GM12878 (cell line): ENCODE results near the gene MLN. TPM values are rescaled to one million over a fixed set of nuclear protein-coding genes. Genes with fewer than 3 reads are reported as not detected.

ENCODE experiments used
- ATAC-seq: fragments of 200-7000 bp; cut with Tn5 transposase; 3 replicates; pipeline ENCODE4 v1.9.1; 2020; ENCODE audit warnings: mild to moderate bottlenecking, moderate library complexity
- BruUV-seq: library from RNA; stranded (reverse); fragments of 400-500 nt; replicated peaks from 2 replicates; lab custom pipeline; 2021; lab: Mats Ljungman, UMichigan
- CTCF ChIA-PET: fragments of 300-600 bp; sonication (Branson Sonifier 250); formaldehyde crosslinking; extraction: SDS; loops from one replicate; lab custom pipeline; 2021; ENCODE audit warnings: inconsistent platforms; lab: Yijun Ruan, JAX
- POLR2A ChIA-PET: fragments of 350-600 bp; formaldehyde crosslinking; extraction: SDS; loops from one replicate; lab custom pipeline; 2021; ENCODE audit warnings: inconsistent platforms; lab: Charles Lee
- RAD21 ChIA-PET: fragments of 300-600 bp; sonication (Branson Sonifier 250); formaldehyde crosslinking; loops from one replicate; lab custom pipeline; 2023; ENCODE audit warnings: antibody characterized with exemption; ENCODE audit not compliant: unreplicated experiment; lab: Charles Lee
- SMC1A ChIA-PET: fragments of 300-600 bp; sonication (Branson Sonifier 250); formaldehyde crosslinking; loops from one replicate; lab custom pipeline; 2023; ENCODE audit not compliant: unreplicated experiment, uncharacterized antibody; lab: Charles Lee
- DNase-seq: peaks from one replicate; pipeline ENCODE4 v3.0.0-alpha.2; 2011; ENCODE audit warnings: low read depth, low spot score
- FAIRE-seq: peaks from 3 replicates; lab custom pipeline; 2011; peaks lifted over from hg19 to GRCh38; lab: Jason Lieb, UNC
- H2AFZ ChIP-seq: 2 replicates; pipeline ENCODE4 v1.6.0; 2011; ENCODE audit warnings: low read depth, low read length, control low read depth; ENCODE audit not compliant: control insufficient read depth
- H3K27ac ChIP-seq: 2 replicates; pipeline ENCODE4 v1.5.1; 2011; ENCODE audit warnings: control low read depth; ENCODE audit not compliant: control insufficient read depth, insufficient read depth
- H3K27me3 ChIP-seq, 2 experiments: replicated peaks in 1 of 2; 2 replicates each; pipeline versions ENCODE4 v1.6.0 to v1.6.1; 2011; ENCODE audit warnings: low read length in 1 of 2; ENCODE audit not compliant: control insufficient read depth in 2 of 2, insufficient read depth in 2 of 2
- H3K36me3 ChIP-seq, 2 experiments: 2 replicates each; pipeline ENCODE4 v1.5.1; 2011; ENCODE audit warnings: low read length in 1 of 2; ENCODE audit not compliant: control insufficient read depth in 2 of 2, insufficient read depth in 2 of 2
- H3K4me1 ChIP-seq: 2 replicates; pipeline ENCODE4 v1.6.1; 2011; ENCODE audit warnings: mild to moderate bottlenecking, low read length, moderate library complexity, mixed read lengths; ENCODE audit not compliant: control insufficient read depth, insufficient read depth
- H3K4me2 ChIP-seq: 2 replicates; pipeline ENCODE4 v1.6.0; 2011; ENCODE audit warnings: control low read depth; ENCODE audit not compliant: control insufficient read depth, insufficient read depth
- H3K4me3 ChIP-seq: fragments of 200-600 bp; sonication (generic); 2 replicates; pipeline ENCODE4 v1.5.1; 2016
- H3K79me2 ChIP-seq: 2 replicates; pipeline ENCODE4 v1.6.0; 2011; ENCODE audit warnings: low read length; ENCODE audit not compliant: control insufficient read depth, insufficient read depth
- H3K9ac ChIP-seq: 2 replicates; pipeline ENCODE4 v1.8.0; 2011; ENCODE audit warnings: low read length, control low read depth, mixed read lengths; ENCODE audit not compliant: control insufficient read depth, insufficient read depth
- H3K9me3 ChIP-seq: replicated peaks from 3 replicates; pipeline ENCODE4 v1.5.1; 2011; ENCODE audit warnings: mild to moderate bottlenecking, low read length; ENCODE audit not compliant: control insufficient read depth, insufficient read depth
- H4K20me1 ChIP-seq: 2 replicates; pipeline ENCODE4 v1.6.0; 2011; ENCODE audit not compliant: control insufficient read depth, insufficient read depth
- E2F8 ChIP-seq: fragments of 450-650 bp; IDR thresholded peaks from 2 replicates; pipeline ENCODE4 v1.6.1; 2018; ENCODE audit warnings: mild to moderate bottlenecking, low read depth, moderate library complexity; ENCODE audit not compliant: partially characterized antibody
- E4F1 ChIP-seq: fragments of 450-650 bp; IDR thresholded peaks from 2 replicates; pipeline ENCODE4 v1.6.1; 2018; ENCODE audit warnings: borderline replicate concordance, mild to moderate bottlenecking; ENCODE audit not compliant: partially characterized antibody
- GABPA ChIP-seq: IDR thresholded peaks from 2 replicates; pipeline ENCODE4 v1.6.1; 2014; ENCODE audit warnings: antibody characterized with exemption, low read depth, mild to moderate bottlenecking, inconsistent platforms
- HDAC2 ChIP-seq: fragments of 200-600 bp; sonication (generic); IDR thresholded peaks from 2 replicates; pipeline ENCODE4 v1.6.1; 2017
- MXI1 ChIP-seq: fragments of 150-350 bp; IDR thresholded peaks from 2 replicates; pipeline ENCODE4 v1.6.1; 2011; ENCODE audit warnings: low read depth, mild to moderate bottlenecking, inconsistent platforms, low read length, improper control_type of control experiment
- MYC ChIP-seq: IDR thresholded peaks from 2 replicates; pipeline ENCODE4 v1.6.1; 2011; ENCODE audit warnings: mild to moderate bottlenecking, low read length, moderate library complexity, inconsistent platforms; ENCODE audit not compliant: insufficient read depth, insufficient replicate concordance, insufficient read length, severe bottlenecking
- PML ChIP-seq: IDR thresholded peaks from 2 replicates; pipeline ENCODE4 v1.6.1; 2012; ENCODE audit warnings: low read length, inconsistent platforms
- RAD51 ChIP-seq: fragments of 450-650 bp; IDR thresholded peaks from 2 replicates; pipeline ENCODE4 v1.6.1; 2016; ENCODE audit warnings: moderate library complexity, mild to moderate bottlenecking, inconsistent platforms
- RCOR1 ChIP-seq: conservative IDR thresholded peaks from 2 replicates; pipeline ENCODE4 v1.6.1; 2012; ENCODE audit warnings: low read depth, low read length, improper control_type of control experiment
- SIN3A ChIP-seq: IDR thresholded peaks from 2 replicates; pipeline ENCODE4 v1.6.1; 2012; ENCODE audit warnings: low read depth, low read length, improper control_type of control experiment
- SUZ12 ChIP-seq: fragments of 200-600 bp; sonication (generic); IDR thresholded peaks from one replicate; pipeline ENCODE4 v1.6.1; 2018; ENCODE audit warnings: antibody characterized with exemption, mild to moderate bottlenecking; ENCODE audit not compliant: unreplicated experiment
- TARDBP ChIP-seq: IDR thresholded peaks from 2 replicates; pipeline ENCODE4 v1.6.1; 2016; ENCODE audit warnings: borderline replicate concordance
- ZNF217 ChIP-seq: fragments of 450-650 bp; IDR thresholded peaks from 2 replicates; pipeline ENCODE4 v1.6.1; 2017; ENCODE audit warnings: antibody characterized with exemption, mild to moderate bottlenecking
- WGBS: methylation state at CpG from one replicate; pipeline ENCODE4 v1.1.6; 2016; ENCODE audit warnings: low lambda C conversion rate; ENCODE audit not compliant: insufficient replicate concordance, insufficient coverage; ENCODE audit errors: missing lambda C conversion rate; 5-methylcytosine and 5-hydroxymethylcytosine counted together
- in situ Hi-C: fragments of 300-500 bp; cut with MboI; formaldehyde crosslinking; loops from 9 replicates; pipeline ENCODE4 v1.14.3; 2018; ENCODE audit warnings: mixed read lengths
- intact Hi-C: fragments of 100-400 bp; cut with micrococcal nuclease; formaldehyde crosslinking; loops from one replicate; pipeline ENCODE4 v1.14.2; 2022; ENCODE audit not compliant: unreplicated experiment
- polyA plus RNA-seq, 11 experiments: library from polyadenylated mRNA; depleted of rRNA in 4 of 11; unstranded in 6 of 11; stranded (reverse) in 5 of 11; fragments of >200 nt; fragmentation: Nextera tagmentation in 4 of 11; fragmentation: Illumina TruSeq in 1 of 11; extraction: Ambion mirVana in 4 of 11; extraction: Trizol in 1 of 11; gene quantifications; 1 replicate in 1 of 11; 2 replicates in 10 of 11; pipeline versions ENCODE4 v1.2.1 to v1.2.3, GENCODE V29; 2011 to 2016; ENCODE audit warnings: inconsistent platforms in 2 of 11, missing spikeins in 2 of 11, low read depth in 1 of 11
- total RNA-seq, 4 experiments: library from RNA; depleted of rRNA in 3 of 4; stranded (reverse); fragments of >200 nt in 3 of 4; fragmentation: Illumina TruSeq in 1 of 4; extraction: Trizol in 1 of 4; gene quantifications; 2 replicates each; pipeline versions ENCODE4 v1.2.1 to v1.2.3, GENCODE V29; 2013 to 2021

The MLN gene
- total and polyA plus RNA-seq, 10 of the 15 experiments (the other 5 are each of a cell fraction or from before 2014, with no cell fraction given), result not detected

- Histone ChIP-seq H3K27ac (no peak overlapping the region), H3K9ac (no peak overlapping the region), H3K9me3 (no peaks in the 10 kb centered on the region), H3K36me3 (no peaks in the 10 kb centered on the region), H2AFZ (no peak overlapping the region), H3K4me3 (no peak overlapping the region), H3K4me2 (no peak overlapping the region), H3K79me2 (peaks cover 30% of the 10 kb centered on the region), H4K20me1 (no peaks in the 10 kb centered on the region; the same call in 1 of the 2 replicates), H3K27me3 (no peaks in the 10 kb centered on the region), H3K4me1 (peaks cover 6% of the 10 kb centered on the region)
- in situ Hi-C loops (no loop called here), intact Hi-C loops (no loop called here)
- POLR2A ChIA-PET, result no interaction called here
- no peak for FAIRE-seq
- WGBS, result 84% methylated on average over 4 of the region's 5 CpGs
- ATAC-seq, result no peak
- CTCF ChIA-PET, result no interaction called here
- DNase-seq, result no peak
- TF ChIP-seq PML (no peak), SUZ12 (no peak), RAD51 (no peak), RCOR1 (no peak), E4F1 (no peak)
- SMC1A ChIA-PET, result no interaction called here
- no TSS peak for BruUV-seq
- RAD21 ChIA-PET, result no interaction called here
Observed at GRCh38 chr6:33790910-33791309, 12.9 kb downstream of the MLN start.

- Histone ChIP-seq H3K9ac (no peak overlapping the region), H3K79me2 (peaks cover 30% of the 10 kb centered on the region), H4K20me1 (no peaks in the 10 kb centered on the region; the same call in 1 of the 2 replicates), H3K4me1 (peaks cover 6% of the 10 kb centered on the region), H2AFZ (no peak overlapping the region), H3K9me3 (no peaks in the 10 kb centered on the region), H3K36me3 (no peaks in the 10 kb centered on the region), H3K4me2 (no peak overlapping the region), H3K4me3 (no peak overlapping the region), H3K27me3 (no peaks in the 10 kb centered on the region), H3K27ac (no peak overlapping the region)
- ChIA-PET RAD21 (no interaction called here), SMC1A (no interaction called here), CTCF (no interaction called here), POLR2A (no interaction called here)
- FAIRE-seq (no peak), DNase-seq (no peak), ATAC-seq (no peak)
- in situ Hi-C loops (no loop called here), intact Hi-C loops (no loop called here)
- WGBS, result 43% methylated on average over 2 of the region's 2 CpGs
- BruUV-seq, result no TSS peak
- TF ChIP-seq MYC, result no peak
- no peak for TF ChIP-seq ZNF217
- TF ChIP-seq SIN3A, result no peak
- no peak for TF ChIP-seq E2F8
- TF ChIP-seq MXI1, result no peak
- TF ChIP-seq GABPA, result no peak
- no peak for TF ChIP-seq HDAC2
- TF ChIP-seq TARDBP, result no peak
Observed at GRCh38 chr6:33790379-33790778, 13.4 kb downstream of the MLN start.
